Measurements from ENCODE around the gene DOLK.

Gene DOLK

DNA sequence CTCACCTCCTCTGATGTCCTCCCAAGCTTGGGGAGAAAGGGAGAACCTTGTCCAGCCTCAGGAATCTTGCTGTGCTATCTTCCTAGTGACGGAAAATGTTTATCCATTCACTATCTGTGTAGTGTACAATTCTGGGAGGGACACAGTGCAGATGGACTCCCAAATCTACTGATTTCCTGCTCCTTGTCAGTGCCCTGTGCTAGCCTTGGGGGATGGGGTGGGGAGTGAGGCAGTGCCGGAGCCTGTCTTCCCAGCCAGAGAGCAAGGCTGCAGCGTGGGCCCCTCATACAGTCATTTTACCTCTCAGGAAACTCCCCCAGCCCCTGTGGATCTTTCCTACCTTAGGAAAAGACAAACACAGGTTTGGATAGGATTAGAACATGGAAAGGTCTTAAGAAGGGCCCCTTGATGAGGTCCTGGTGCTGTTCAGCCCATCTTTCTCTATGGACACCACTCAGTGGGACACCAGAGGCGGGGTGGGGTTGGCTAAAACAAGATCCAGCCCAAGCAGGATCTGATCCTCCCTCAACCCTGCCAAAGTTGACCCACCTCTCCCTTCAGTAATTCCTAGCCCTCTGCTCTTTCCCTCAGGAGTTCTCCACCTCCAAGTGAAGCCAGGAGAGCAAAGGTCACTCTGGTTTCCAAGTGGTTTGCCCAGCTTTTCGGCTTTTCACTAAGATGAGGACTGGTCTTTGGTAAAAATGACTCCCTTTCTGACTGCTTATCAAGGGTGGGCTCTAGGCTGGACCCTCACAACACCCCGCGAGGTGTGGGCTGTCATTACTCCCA, 3.4 kb downstream of the DOLK start:
- ATAC-seq (ENCODE audit: insufficient read depth, low read depth) (no peak), DNase-seq (no peak)
- Histone ChIP-seq H3K4me1 (ENCODE audit: insufficient read depth, low read length) (peaks cover 22% of the 10 kb centered on the region), H4K20me1 (ENCODE audit: insufficient read depth, low read length) (no peaks in the 10 kb centered on the region), H3K27me3 (ENCODE audit: insufficient read depth, low read length, poor library complexity) (no peaks in the 10 kb centered on the region), H3K9me3 (ENCODE audit: insufficient read depth, low read length, severe bottlenecking) (no peaks in the 10 kb centered on the region), H3K79me2 (ENCODE audit: insufficient read depth, low read length) (peaks cover 26% of the 10 kb centered on the region), H3K4me2 (ENCODE audit: insufficient read depth, low read length) (no peak overlapping the region), H3K27ac (ENCODE audit: low read length) (no peak overlapping the region), H3K9ac (ENCODE audit: low read depth, low read length) (no peak overlapping the region), H2AFZ (ENCODE audit: low read depth, low read length) (no peak overlapping the region), H3K36me3 (ENCODE audit: insufficient read depth, low read length) (no peaks in the 10 kb centered on the region; the same call in 1 of the 2 replicates), H3K4me3 (ENCODE audit: low read depth in 1 of 2, low read length in 2 of 2) (no peak overlapping the region)
- TF ChIP-seq, protein P1, sequence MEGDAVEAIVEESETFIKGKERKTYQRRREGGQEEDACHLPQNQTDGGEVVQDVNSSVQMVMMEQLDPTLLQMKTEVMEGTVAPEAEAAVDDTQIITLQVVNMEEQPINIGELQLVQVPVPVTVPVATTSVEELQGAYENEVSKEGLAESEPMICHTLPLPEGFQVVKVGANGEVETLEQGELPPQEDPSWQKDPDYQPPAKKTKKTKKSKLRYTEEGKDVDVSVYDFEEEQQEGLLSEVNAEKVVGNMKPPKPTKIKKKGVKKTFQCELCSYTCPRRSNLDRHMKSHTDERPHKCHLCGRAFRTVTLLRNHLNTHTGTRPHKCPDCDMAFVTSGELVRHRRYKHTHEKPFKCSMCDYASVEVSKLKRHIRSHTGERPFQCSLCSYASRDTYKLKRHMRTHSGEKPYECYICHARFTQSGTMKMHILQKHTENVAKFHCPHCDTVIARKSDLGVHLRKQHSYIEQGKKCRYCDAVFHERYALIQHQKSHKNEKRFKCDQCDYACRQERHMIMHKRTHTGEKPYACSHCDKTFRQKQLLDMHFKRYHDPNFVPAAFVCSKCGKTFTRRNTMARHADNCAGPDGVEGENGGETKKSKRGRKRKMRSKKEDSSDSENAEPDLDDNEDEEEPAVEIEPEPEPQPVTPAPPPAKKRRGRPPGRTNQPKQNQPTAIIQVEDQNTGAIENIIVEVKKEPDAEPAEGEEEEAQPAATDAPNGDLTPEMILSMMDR (IDR thresholded peaks at IDR 0.05; ENCODE audit: borderline replicate concordance, extremely low read depth, low read length, poor library complexity, severe bottlenecking) = no peak
- TF ChIP-seq EZH2 (IDR thresholded peaks at IDR 0.05; ENCODE audit: borderline replicate concordance, low read depth, low read length, severe bottlenecking) = no peak

DNA sequence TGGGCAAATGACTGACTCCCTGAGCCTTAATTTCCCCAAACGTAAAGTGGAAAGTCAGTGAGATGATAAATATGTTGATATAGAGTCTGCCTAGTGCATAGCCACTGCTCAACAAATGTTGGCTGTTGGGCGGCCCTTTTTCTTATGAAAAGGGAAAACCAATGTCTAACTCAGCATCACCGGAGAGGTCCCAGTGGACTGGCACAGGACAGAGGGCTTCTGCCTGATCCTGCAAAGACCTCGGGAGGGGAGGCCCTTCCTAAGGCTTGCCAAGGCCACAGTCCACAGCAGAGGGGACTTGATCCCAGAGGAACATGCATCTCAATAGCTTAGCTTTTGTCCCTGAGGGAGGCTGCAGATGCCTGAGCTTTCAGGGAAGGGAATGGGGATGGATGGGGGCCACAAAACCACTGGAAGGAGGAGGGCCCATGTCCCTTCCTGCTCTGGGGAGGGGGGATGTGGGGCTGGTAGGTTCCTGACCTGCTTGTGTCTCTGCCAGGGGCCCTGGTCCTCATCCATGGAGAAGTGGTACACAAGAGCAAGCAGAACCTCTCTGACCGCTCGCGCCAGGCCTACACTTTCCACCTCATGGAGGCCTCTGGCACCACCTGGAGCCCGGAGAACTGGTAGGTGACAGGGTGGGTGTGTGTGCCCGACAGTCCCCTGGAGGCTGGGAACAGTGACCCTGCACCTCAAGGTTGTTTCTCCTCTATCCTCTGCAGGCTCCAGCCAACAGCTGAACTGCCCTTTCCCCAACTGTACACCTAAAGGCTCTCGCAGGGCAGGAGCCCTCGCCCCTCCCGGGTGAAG, 6.3 kb downstream of the DOLK start:
- peaks cover 3% of the 10 kb centered on the region for H3K79me2 ChIP-seq (ENCODE audit: insufficient read depth, low read length)
- no peak overlapping the region for H3K4me2 ChIP-seq (ENCODE audit: insufficient read depth, low read length)
- no peaks in the 10 kb centered on the region for H3K36me3 ChIP-seq (ENCODE audit: insufficient read depth, low read length)
- no peaks in the 10 kb centered on the region for H3K27me3 ChIP-seq (ENCODE audit: insufficient read depth, low read length, poor library complexity)
- no peak for ATAC-seq (ENCODE audit: insufficient read depth, low read depth)
- H2AFZ ChIP-seq (ENCODE audit: low read depth, low read length) = no peak overlapping the region
- no peak overlapping the region for H3K4me3 ChIP-seq (ENCODE audit: low read depth in 1 of 2, low read length in 2 of 2)
- H3K4me1 ChIP-seq (ENCODE audit: insufficient read depth, low read length) = peaks cover 5% of the 10 kb centered on the region
- no peak for DNase-seq
- no peaks in the 10 kb centered on the region for H4K20me1 ChIP-seq (ENCODE audit: insufficient read depth, low read length)
- H3K27ac ChIP-seq (ENCODE audit: low read length) = no peak overlapping the region
- no peak overlapping the region for H3K9ac ChIP-seq (ENCODE audit: low read depth, low read length)
- H3K9me3 ChIP-seq (ENCODE audit: insufficient read depth, low read length, severe bottlenecking) = no peaks in the 10 kb centered on the region
- TF ChIP-seq, protein P1 (IDR thresholded peaks at IDR 0.05; ENCODE audit: borderline replicate concordance, extremely low read depth, low read length, poor library complexity, severe bottlenecking) = no peak
- no peak for TF ChIP-seq EZH2 (IDR thresholded peaks at IDR 0.05; ENCODE audit: borderline replicate concordance, low read depth, low read length, severe bottlenecking)

DNA sequence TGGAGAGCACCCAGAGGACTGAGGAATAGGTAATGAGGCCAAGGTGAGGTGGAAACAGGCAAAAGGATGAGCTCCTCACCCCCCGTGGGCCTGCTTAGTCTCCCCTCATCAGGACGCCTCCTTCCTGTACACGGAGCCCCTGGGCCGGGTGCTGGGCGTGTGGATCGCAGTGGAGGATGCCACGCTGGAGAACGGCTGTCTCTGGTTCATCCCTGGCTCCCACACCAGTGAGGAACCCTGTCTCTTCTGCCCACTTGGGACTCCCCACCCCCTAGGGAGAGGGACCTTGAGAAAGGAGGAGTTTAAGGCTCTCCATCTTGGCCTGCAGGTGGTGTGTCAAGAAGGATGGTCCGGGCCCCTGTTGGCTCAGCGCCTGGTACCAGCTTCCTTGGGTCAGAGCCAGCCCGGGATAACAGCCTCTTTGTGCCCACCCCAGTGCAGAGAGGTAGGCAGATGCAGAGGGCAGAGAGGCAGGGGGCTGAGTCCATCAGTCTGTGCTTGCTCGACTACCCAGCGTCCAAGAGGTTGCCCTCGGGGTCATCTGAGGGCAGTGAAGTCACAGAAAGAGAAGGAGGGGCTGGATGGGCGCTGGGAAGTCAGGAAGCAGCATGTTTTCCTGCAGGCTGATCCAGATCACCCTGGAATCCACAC, 7.0 kb downstream of the DOLK start:
- Histone ChIP-seq H3K9ac (ENCODE audit: low read depth, low read length) (no peak overlapping the region), H4K20me1 (ENCODE audit: insufficient read depth, low read length) (no peaks in the 10 kb centered on the region), H2AFZ (ENCODE audit: low read depth, low read length) (no peak overlapping the region), H3K27ac (ENCODE audit: low read length) (no peak overlapping the region), H3K9me3 (ENCODE audit: insufficient read depth, low read length, severe bottlenecking) (no peaks in the 10 kb centered on the region), H3K4me3 (ENCODE audit: low read depth in 1 of 2, low read length in 2 of 2) (no peak overlapping the region), H3K4me2 (ENCODE audit: insufficient read depth, low read length) (no peak overlapping the region), H3K4me1 (ENCODE audit: insufficient read depth, low read length) (no peaks in the 10 kb centered on the region), H3K79me2 (ENCODE audit: insufficient read depth, low read length) (no peaks in the 10 kb centered on the region), H3K36me3 (ENCODE audit: insufficient read depth, low read length) (no peaks in the 10 kb centered on the region), H3K27me3 (ENCODE audit: insufficient read depth, low read length, poor library complexity) (no peaks in the 10 kb centered on the region)
- TF ChIP-seq, protein P1 (IDR thresholded peaks at IDR 0.05; ENCODE audit: borderline replicate concordance, extremely low read depth, low read length, poor library complexity, severe bottlenecking) = no peak
- TF ChIP-seq EZH2 (IDR thresholded peaks at IDR 0.05; ENCODE audit: borderline replicate concordance, low read depth, low read length, severe bottlenecking) = no peak
- DNase-seq (no peak), ATAC-seq (ENCODE audit: insufficient read depth, low read depth) (no peak)
